Spleen (tissue), 11 donors: ENCODE data around the gene TMEM121. TPM values are rescaled to one million over a fixed set of nuclear protein-coding genes. Genes with fewer than 3 reads are reported as not detected.

Experiments
- DNase-seq: peaks from one replicate; pipeline ENCODE4 v3.0.0-alpha.2; 2020
- H3K27ac ChIP-seq, 8 donors: fragments of 200-600 bp; sonication (generic) in 7 of 8; 1 replicate in 4 of 8; 2 replicates in 4 of 8; pipeline versions ENCODE4 v1.5.0 to v1.8.0; 2016 to 2021; ENCODE audit warnings: inconsistent platforms in 4 of 8, mild to moderate bottlenecking in 4 of 8, moderate library complexity in 1 of 8
- H3K27me3 ChIP-seq, 7 donors: fragments of 200-600 bp; sonication (generic) in 6 of 7; replicated peaks in 1 of 7; 1 replicate in 4 of 7; 2 replicates in 3 of 7; pipeline versions ENCODE4 v1.5.0 to v1.8.0; 2016 to 2021; ENCODE audit warnings: inconsistent platforms in 3 of 7, mild to moderate bottlenecking in 1 of 7
- H3K36me3 ChIP-seq, 6 donors: fragments of 200-600 bp; sonication (generic) in 5 of 6; 1 replicate in 4 of 6; 2 replicates in 2 of 6; pipeline versions ENCODE4 v1.5.0 to v1.8.0; 2016 to 2021; ENCODE audit warnings: inconsistent platforms in 2 of 6
- H3K4me1 ChIP-seq, 6 donors: fragments of 200-600 bp; sonication (generic) in 5 of 6; 1 replicate in 3 of 6; 2 replicates in 3 of 6; pipeline versions ENCODE4 v1.5.0 to v1.8.0; 2016 to 2021; ENCODE audit warnings: inconsistent platforms in 3 of 6
- H3K4me3 ChIP-seq, 8 donors: fragments of 200-600 bp; sonication (generic) in 7 of 8; 1 replicate in 4 of 8; 2 replicates in 4 of 8; pipeline versions ENCODE4 v1.5.0 to v1.8.0; 2016 to 2021; ENCODE audit warnings: inconsistent platforms in 4 of 8, mild to moderate bottlenecking in 4 of 8, moderate library complexity in 2 of 8
- H3K9me3 ChIP-seq, 8 donors: fragments of 200-600 bp; sonication (generic) in 7 of 8; 1 replicate in 4 of 8; 2 replicates in 4 of 8; pipeline versions ENCODE4 v1.5.0 to v1.8.0; 2016 to 2021; ENCODE audit warnings: inconsistent platforms in 4 of 8
- CTCF ChIP-seq, 11 experiments: fragments of 200-600 bp in 7 of 11; fragments of 450-650 bp in 4 of 11; sonication (generic) in 4 of 11; IDR thresholded peaks in 8 of 11; conservative IDR thresholded peaks in 3 of 11; 1 replicate in 7 of 11; 2 replicates in 4 of 11; pipeline versions ENCODE4 v1.4.0 to v1.8.0; 2016 to 2021; ENCODE audit warnings: antibody characterized with exemption in 11 of 11, inconsistent platforms in 4 of 11, mild to moderate bottlenecking in 1 of 11
- POLR2A ChIP-seq, 3 donors: fragments of 450-650 bp; IDR thresholded peaks; one replicate each; pipeline ENCODE4 v1.5.1; 2017; ENCODE audit warnings: antibody characterized with exemption in 3 of 3, mild to moderate bottlenecking in 1 of 3
- POLR2AphosphoS5 ChIP-seq, 3 donors: sonication (generic); formaldehyde crosslinking; IDR thresholded peaks; one replicate each; pipeline ENCODE4 v1.5.1; 2017; ENCODE audit warnings: antibody characterized with exemption in 3 of 3
- WGBS, 5 donors: extraction: QIAGEN DNeasy Blood & Tissue Kit in 3 of 5; methylation state at CpG; one replicate each; pipeline versions ENCODE4 v1.1.5 to v1.1.7; 2013 to 2018; 5-methylcytosine and 5-hydroxymethylcytosine counted together
- intact Hi-C: fragments of 100-400 bp; cut with DNase I; formaldehyde crosslinking; loops from one replicate; pipeline ENCODE4 v1.15.0; 2023; ENCODE audit warnings: low total_unique reads
- polyA plus RNA-seq, 3 donors: library from polyadenylated mRNA; stranded (reverse); fragments of 200-250 nt; gene quantifications; one replicate each; pipeline ENCODE4 v1.2.1, GENCODE V29; 2013
- total RNA-seq, 7 donors: library from RNA; depleted of rRNA in 3 of 7; stranded (reverse); fragments of >200 nt in 3 of 7; fragmentation: NEBNext Ultra II Directional in 4 of 7; extraction: Animal tissue kit (Norgen Biotek cat#: 25700) in 4 of 7; gene quantifications; one replicate each; pipeline versions ENCODE4 v1.1.0 to v1.2.1, GENCODE V29; 2016 to 2021
- donor health status: healthy with polysubstance abuse.
- donor health status: DM: no; HTN: no; CAD: no; lungs with moderate emphysema.
- donor health status: DM: no; HTN: no; CAD: no.
- donor health status: Bipolar disorder and iron deficiency.
- donor health status: healthy.
- donor health status: DM: no; HTN: no; CAD: no.
- donor health status: DM: yes; HTN: yes; CAD: no.

TMEM121 gene
- total and polyA plus RNA-seq, 10 donors: 3.3 to 10.4 (median 4.6) TPM

- no peak for DNase-seq
Measured at GRCh38 chr14:105483300-105484068, 42.9 kb upstream of the TMEM121 start.

GRCh38 chr14:105484069-105484996, 42.0 kb upstream of the TMEM121 start:
- 48 to 75% (median 70%) methylated on average over 14 to 20 of the region's 20 CpGs for WGBS, 5 donors
- H3K27me3 ChIP-seq: peaks cover 0 to 55% (median 3%) of the 10 kb centered on the region in 7 donors
- H3K9me3 ChIP-seq: no peaks in the 10 kb centered on the region
- peaks cover 0 to 7% (median 1%) of the 10 kb centered on the region in 6 donors for H3K36me3 ChIP-seq
- intact Hi-C loops: no loop called here
- peak in 2 of 3 donors; percentile 51 to 75 for TF ChIP-seq POLR2AphosphoS5 (IDR thresholded peaks at IDR 0.05)
- no peak for TF ChIP-seq CTCF (IDR thresholded peaks at IDR 0.05 in 8 of 11, conservative IDR thresholded peaks at IDR 0.05 in 3 of 11)
- peak overlapping the region in 4 of 8 donors; percentile 4 to 95 (median 56) for H3K27ac ChIP-seq
- no peak for DNase-seq
- no peak overlapping the region for H3K4me3 ChIP-seq
- peaks cover 62 to 100% (median 98%) of the 10 kb centered on the region in 6 donors for H3K4me1 ChIP-seq

More at GRCh38 chr14:105483300-105484068, 42.9 kb upstream of the TMEM121 start:
- Histone ChIP-seq H3K4me3 (no peak overlapping the region), H3K27ac (peak overlapping the region in 3 of 8 donors; percentile 80 to 95 (median 95)), H3K9me3 (no peaks in the 10 kb centered on the region), H3K36me3 (peaks cover 0 to 16% (median 5%) of the 10 kb centered on the region in 6 donors), H3K27me3 (peaks cover 0 to 64% (median 7%) of the 10 kb centered on the region in 7 donors), H3K4me1 (peaks cover 53 to 100% (median 94%) of the 10 kb centered on the region in 6 donors)
- intact Hi-C loops: no loop called here
- WGBS, 5 donors: 82 to 87% (median 86%) methylated on average over 7 to 18 of the region's 18 CpGs
- TF ChIP-seq CTCF (IDR thresholded peaks at IDR 0.05 in 8 of 11, conservative IDR thresholded peaks at IDR 0.05 in 3 of 11) (no peak), POLR2AphosphoS5 (IDR thresholded peaks at IDR 0.05) (peak in 1 of 3 donors; percentile 3)

GRCh38 chr14:105484997-105485393, 41.4 kb upstream of the TMEM121 start:
- no peaks in the 10 kb centered on the region for H3K9me3 ChIP-seq
- H3K4me3 ChIP-seq: no peak overlapping the region
- peaks cover 0 to 49% (median 3%) of the 10 kb centered on the region in 7 donors for H3K27me3 ChIP-seq
- no peak for DNase-seq
- H3K27ac ChIP-seq: peak overlapping the region in 6 of 8 donors; percentile 7 to 95 (median 92)
- peaks cover 64 to 100% (median 100%) of the 10 kb centered on the region in 6 donors for H3K4me1 ChIP-seq
- 83 to 91% (median 86%) methylated on average over 13 to 16 of the region's 16 CpGs for WGBS, 5 donors
- TF ChIP-seq POLR2AphosphoS5 (IDR thresholded peaks at IDR 0.05): no peak
- TF ChIP-seq POLR2A (IDR thresholded peaks at IDR 0.05): no peak
- no peak for TF ChIP-seq CTCF (IDR thresholded peaks at IDR 0.05 in 8 of 11, conservative IDR thresholded peaks at IDR 0.05 in 3 of 11)
- H3K36me3 ChIP-seq: peaks cover 0 to under 1% (median 0%) of the 10 kb centered on the region in 6 donors
- intact Hi-C loops: loop anchor here (5.0 kb wide), 1 partner anchor 113 kb away; no protein-coding TSS in a partner anchor
